Heart left ventricle (tissue), 13 donors: Measurements from ENCODE around the gene CRNN.

Experiments
- POLR2A ChIP-seq, 2 donors: fragments of 450-650 bp; IDR thresholded peaks; one replicate each; pipeline ENCODE4 v1.6.1; 2017; ENCODE audit warnings: antibody characterized with exemption in 2 of 2, mild to moderate bottlenecking in 2 of 2, moderate library complexity in 2 of 2
- TF ChIP-seq, protein P1 (sequence below), 12 donors: fragments of 200-600 bp; sonication (generic) in 4 of 12; IDR thresholded peaks; one replicate each; pipeline versions ENCODE4 v1.5.0 to v1.8.0; 2018 to 2022; ENCODE audit warnings: antibody characterized with exemption in 12 of 12, mild to moderate bottlenecking in 5 of 12
- donor health status: ischemic (EF 13 %, LVEDD 7.1; RV severe dilation, severe dysfunction).
- donor health status: DM: no; HTN: yes; CAD: no.
- donor health status: DM: no; HTN: no; CAD: no.
- donor health status: ischemic (EF 25% LVEDD 6.9; RV normal size, moderate dysfunction).
- donor health status: ischemic (EF 25% LVEDD 5.7; RV mildly dilated, moderate dysfunction).
- donor health status: ischemic (EF 35%, LVEDD 5.7; RV mildly dilated, moderate dysfunction).
- donor health status: nonischemic (EF 11% LVEDD 7.7; RV severe dilation, severe dysfunction).
- donor health status: DM: yes; HTN: yes; CAD: no.
- donor health status: PGD.
- donor health status: ischemic (EF 29% LVEDD 5.4; RV normal size, mild dysfunction).
- donor health status: nonischemic (EF 23%, LVEDD 6.1; RV moderate dilation, normal function).

DNA sequence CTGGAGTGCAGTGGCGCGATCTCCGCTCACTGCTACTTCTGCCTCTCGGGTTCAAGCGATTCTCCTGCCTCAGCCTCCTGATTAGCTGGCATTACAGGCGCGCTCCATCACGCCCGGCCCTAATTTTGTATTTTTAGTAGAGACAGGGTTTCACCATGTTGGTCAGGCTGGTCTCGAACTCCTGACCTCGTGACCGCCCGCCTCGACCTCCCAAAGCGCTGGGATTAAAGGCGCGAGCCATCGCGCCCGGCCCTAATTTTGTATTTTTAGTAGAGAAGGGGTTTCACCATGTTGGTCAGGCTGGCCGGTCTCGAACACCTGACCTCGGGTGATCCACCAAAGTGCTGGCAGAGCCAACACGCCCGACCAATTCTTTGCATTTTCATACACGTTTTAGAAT is 48.6 kb upstream of the CRNN start:
- TF ChIP-seq, protein P1, sequence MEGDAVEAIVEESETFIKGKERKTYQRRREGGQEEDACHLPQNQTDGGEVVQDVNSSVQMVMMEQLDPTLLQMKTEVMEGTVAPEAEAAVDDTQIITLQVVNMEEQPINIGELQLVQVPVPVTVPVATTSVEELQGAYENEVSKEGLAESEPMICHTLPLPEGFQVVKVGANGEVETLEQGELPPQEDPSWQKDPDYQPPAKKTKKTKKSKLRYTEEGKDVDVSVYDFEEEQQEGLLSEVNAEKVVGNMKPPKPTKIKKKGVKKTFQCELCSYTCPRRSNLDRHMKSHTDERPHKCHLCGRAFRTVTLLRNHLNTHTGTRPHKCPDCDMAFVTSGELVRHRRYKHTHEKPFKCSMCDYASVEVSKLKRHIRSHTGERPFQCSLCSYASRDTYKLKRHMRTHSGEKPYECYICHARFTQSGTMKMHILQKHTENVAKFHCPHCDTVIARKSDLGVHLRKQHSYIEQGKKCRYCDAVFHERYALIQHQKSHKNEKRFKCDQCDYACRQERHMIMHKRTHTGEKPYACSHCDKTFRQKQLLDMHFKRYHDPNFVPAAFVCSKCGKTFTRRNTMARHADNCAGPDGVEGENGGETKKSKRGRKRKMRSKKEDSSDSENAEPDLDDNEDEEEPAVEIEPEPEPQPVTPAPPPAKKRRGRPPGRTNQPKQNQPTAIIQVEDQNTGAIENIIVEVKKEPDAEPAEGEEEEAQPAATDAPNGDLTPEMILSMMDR (IDR thresholded peaks at IDR 0.05), result no peak
- no peak for TF ChIP-seq POLR2A (IDR thresholded peaks at IDR 0.05)
